Endothelial cell of umbilical vein (primary cell): ENCODE data around the gene SULT2A1.
"Not testable (repeated sequence)": the region's sequence is repeated elsewhere in the genome, so short reads cannot be mapped to it uniquely, and the experiment has no call there.

Experiments
- FOS ChIP-seq: IDR thresholded peaks from 2 replicates; pipeline ENCODE4 v1.6.1; 2011; ENCODE audit warnings: mild to moderate bottlenecking, low read length, moderate library complexity, borderline replicate concordance; ENCODE audit not compliant: insufficient read depth
- JUN ChIP-seq: IDR thresholded peaks from 2 replicates; pipeline ENCODE4 v1.6.1; 2011; ENCODE audit warnings: borderline replicate concordance, low read depth; ENCODE audit not compliant: insufficient read length, insufficient read depth
- MYC ChIP-seq: IDR thresholded peaks from one replicate; pipeline ENCODE4 v1.6.1; 2011; ENCODE audit warnings: mild to moderate bottlenecking, low read depth, low read length
- POLR2A ChIP-seq: IDR thresholded peaks from 2 replicates; pipeline ENCODE4 v1.6.1; 2012; ENCODE audit warnings: low read depth, mild to moderate bottlenecking, control low read depth, low read length
- POLR2AphosphoS5 ChIP-seq: IDR thresholded peaks from 2 replicates; pipeline ENCODE4 v1.6.1; 2012; ENCODE audit warnings: low read depth, mild to moderate bottlenecking, control low read depth, low read length, moderate library complexity; ENCODE audit not compliant: insufficient read depth
- TF ChIP-seq, protein P1 (sequence below), 2 donors: IDR thresholded peaks; 1 replicate in 1 of 2; 2 replicates in 1 of 2; pipeline ENCODE4 v1.5.1; 2011; ENCODE audit warnings: low read length in 2 of 2, mild to moderate bottlenecking in 2 of 2, moderate library complexity in 2 of 2, control low read depth in 1 of 2, inconsistent platforms in 1 of 2, low read depth in 1 of 2; ENCODE audit not compliant: insufficient read depth in 1 of 2; ENCODE audit errors: extremely low read depth in 1 of 2
- TF ChIP-seq, protein P2 (sequence below): IDR thresholded peaks from 2 replicates; pipeline ENCODE4 v1.6.1; 2011; ENCODE audit not compliant: insufficient read depth, insufficient read length

GRCh38 chr19:47879385-47879784 is 6.7 kb downstream of the SULT2A1 start:
- TF ChIP-seq, protein P1, sequence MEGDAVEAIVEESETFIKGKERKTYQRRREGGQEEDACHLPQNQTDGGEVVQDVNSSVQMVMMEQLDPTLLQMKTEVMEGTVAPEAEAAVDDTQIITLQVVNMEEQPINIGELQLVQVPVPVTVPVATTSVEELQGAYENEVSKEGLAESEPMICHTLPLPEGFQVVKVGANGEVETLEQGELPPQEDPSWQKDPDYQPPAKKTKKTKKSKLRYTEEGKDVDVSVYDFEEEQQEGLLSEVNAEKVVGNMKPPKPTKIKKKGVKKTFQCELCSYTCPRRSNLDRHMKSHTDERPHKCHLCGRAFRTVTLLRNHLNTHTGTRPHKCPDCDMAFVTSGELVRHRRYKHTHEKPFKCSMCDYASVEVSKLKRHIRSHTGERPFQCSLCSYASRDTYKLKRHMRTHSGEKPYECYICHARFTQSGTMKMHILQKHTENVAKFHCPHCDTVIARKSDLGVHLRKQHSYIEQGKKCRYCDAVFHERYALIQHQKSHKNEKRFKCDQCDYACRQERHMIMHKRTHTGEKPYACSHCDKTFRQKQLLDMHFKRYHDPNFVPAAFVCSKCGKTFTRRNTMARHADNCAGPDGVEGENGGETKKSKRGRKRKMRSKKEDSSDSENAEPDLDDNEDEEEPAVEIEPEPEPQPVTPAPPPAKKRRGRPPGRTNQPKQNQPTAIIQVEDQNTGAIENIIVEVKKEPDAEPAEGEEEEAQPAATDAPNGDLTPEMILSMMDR (IDR thresholded peaks at IDR 0.05; ENCODE audit: extremely low read depth in 1 of 2, insufficient read depth in 1 of 2, low read depth in 1 of 2, low read length in 2 of 2), result not testable (repeated sequence)
- TF ChIP-seq MYC, POLR2A, FOS, POLR2AphosphoS5, JUN: not testable (repeated sequence)
- TF ChIP-seq, protein P2, sequence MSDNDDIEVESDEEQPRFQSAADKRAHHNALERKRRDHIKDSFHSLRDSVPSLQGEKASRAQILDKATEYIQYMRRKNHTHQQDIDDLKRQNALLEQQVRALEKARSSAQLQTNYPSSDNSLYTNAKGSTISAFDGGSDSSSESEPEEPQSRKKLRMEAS, result not testable (repeated sequence)
